ENCODE measurements around the gene MAP4. TPM values are rescaled to one million over a fixed set of nuclear protein-coding genes. Genes with fewer than 3 reads are reported as not detected.

MAP4 gene
- total and polyA plus RNA-seq, 2 of the 13 experiments (the other 11 are each of a cell fraction or from before 2014, with no cell fraction given), result 33.1 to 38.7 TPM

GRCh38 chr3:47802734-47803479, 213.3 kb downstream of the MAP4 start, which contains the start of gene DHX30 (continued):
- TF ChIP-seq, protein P1, sequence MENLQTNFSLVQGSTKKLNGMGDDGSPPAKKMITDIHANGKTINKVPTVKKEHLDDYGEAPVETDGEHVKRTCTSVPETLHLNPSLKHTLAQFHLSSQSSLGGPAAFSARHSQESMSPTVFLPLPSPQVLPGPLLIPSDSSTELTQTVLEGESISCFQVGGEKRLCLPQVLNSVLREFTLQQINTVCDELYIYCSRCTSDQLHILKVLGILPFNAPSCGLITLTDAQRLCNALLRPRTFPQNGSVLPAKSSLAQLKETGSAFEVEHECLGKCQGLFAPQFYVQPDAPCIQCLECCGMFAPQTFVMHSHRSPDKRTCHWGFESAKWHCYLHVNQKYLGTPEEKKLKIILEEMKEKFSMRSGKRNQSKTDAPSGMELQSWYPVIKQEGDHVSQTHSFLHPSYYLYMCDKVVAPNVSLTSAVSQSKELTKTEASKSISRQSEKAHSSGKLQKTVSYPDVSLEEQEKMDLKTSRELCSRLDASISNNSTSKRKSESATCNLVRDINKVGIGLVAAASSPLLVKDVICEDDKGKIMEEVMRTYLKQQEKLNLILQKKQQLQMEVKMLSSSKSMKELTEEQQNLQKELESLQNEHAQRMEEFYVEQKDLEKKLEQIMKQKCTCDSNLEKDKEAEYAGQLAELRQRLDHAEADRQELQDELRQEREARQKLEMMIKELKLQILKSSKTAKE (CRISPR knock-in tag; IDR thresholded peaks at IDR 0.05; ENCODE audit: borderline replicate concordance), result no peak
- TF ChIP-seq, protein P2, sequence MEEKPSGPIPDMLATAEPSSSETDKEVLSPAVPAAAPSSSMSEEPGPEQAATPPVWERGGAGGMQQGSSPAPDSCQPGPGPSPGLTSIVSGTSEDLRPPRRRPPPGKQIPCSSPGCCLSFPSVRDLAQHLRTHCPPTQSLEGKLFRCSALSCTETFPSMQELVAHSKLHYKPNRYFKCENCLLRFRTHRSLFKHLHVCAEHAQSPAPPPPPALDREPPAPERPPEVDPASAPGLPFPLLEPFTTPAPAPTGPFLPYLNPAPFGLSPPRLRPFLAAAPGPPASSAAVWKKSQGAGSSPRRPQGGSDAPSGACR (CRISPR knock-in tag; IDR thresholded peaks at IDR 0.05), result no peak
- TF ChIP-seq CBX5 (CRISPR knock-in tag; IDR thresholded peaks at IDR 0.05; ENCODE audit: borderline replicate concordance), result no peak
- no peak for TF ChIP-seq SMARCC2 (IDR thresholded peaks at IDR 0.05)
- no peak for TF ChIP-seq ESRRA (CRISPR knock-in tag; IDR thresholded peaks at IDR 0.05; ENCODE audit: low read depth)
- TF ChIP-seq PHF8 (CRISPR knock-in tag; IDR thresholded peaks at IDR 0.05), result peak; percentile 89
- TF ChIP-seq, protein P3, sequence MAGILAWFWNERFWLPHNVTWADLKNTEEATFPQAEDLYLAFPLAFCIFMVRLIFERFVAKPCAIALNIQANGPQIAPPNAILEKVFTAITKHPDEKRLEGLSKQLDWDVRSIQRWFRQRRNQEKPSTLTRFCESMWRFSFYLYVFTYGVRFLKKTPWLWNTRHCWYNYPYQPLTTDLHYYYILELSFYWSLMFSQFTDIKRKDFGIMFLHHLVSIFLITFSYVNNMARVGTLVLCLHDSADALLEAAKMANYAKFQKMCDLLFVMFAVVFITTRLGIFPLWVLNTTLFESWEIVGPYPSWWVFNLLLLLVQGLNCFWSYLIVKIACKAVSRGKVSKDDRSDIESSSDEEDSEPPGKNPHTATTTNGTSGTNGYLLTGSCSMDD (CRISPR knock-in tag; IDR thresholded peaks at IDR 0.05), result no peak
- TF ChIP-seq ZNF121 (CRISPR knock-in tag; IDR thresholded peaks at IDR 0.05), result no peak
- no peak for TF ChIP-seq JARID2 (CRISPR knock-in tag; IDR thresholded peaks at IDR 0.05; ENCODE audit: insufficient replicate concordance)
- TF ChIP-seq, protein P4, sequence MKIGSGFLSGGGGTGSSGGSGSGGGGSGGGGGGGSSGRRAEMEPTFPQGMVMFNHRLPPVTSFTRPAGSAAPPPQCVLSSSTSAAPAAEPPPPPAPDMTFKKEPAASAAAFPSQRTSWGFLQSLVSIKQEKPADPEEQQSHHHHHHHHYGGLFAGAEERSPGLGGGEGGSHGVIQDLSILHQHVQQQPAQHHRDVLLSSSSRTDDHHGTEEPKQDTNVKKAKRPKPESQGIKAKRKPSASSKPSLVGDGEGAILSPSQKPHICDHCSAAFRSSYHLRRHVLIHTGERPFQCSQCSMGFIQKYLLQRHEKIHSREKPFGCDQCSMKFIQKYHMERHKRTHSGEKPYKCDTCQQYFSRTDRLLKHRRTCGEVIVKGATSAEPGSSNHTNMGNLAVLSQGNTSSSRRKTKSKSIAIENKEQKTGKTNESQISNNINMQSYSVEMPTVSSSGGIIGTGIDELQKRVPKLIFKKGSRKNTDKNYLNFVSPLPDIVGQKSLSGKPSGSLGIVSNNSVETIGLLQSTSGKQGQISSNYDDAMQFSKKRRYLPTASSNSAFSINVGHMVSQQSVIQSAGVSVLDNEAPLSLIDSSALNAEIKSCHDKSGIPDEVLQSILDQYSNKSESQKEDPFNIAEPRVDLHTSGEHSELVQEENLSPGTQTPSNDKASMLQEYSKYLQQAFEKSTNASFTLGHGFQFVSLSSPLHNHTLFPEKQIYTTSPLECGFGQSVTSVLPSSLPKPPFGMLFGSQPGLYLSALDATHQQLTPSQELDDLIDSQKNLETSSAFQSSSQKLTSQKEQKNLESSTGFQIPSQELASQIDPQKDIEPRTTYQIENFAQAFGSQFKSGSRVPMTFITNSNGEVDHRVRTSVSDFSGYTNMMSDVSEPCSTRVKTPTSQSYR (CRISPR knock-in tag; IDR thresholded peaks at IDR 0.05; ENCODE audit: borderline replicate concordance), result no peak; the same call in 1 of the 2 replicates
- TF ChIP-seq ZNF691 (CRISPR knock-in tag; IDR thresholded peaks at IDR 0.05; ENCODE audit: borderline replicate concordance, low read depth), result 0 out of 2 replicates have a peak, but pooled peaks have one; percentile 41
- TF ChIP-seq TRAFD1 (CRISPR knock-in tag; IDR thresholded peaks at IDR 0.05; ENCODE audit: borderline replicate concordance), result no peak
- no peak for TF ChIP-seq TCF12 (IDR thresholded peaks at IDR 0.05)
- no peak for TF ChIP-seq TCF12 (CRISPR knock-in tag; IDR thresholded peaks at IDR 0.05)
- no peak; the same call in 1 of the 2 replicates for TF ChIP-seq ZNF891 (CRISPR knock-in tag; IDR thresholded peaks at IDR 0.05)
- TF ChIP-seq, protein P5, sequence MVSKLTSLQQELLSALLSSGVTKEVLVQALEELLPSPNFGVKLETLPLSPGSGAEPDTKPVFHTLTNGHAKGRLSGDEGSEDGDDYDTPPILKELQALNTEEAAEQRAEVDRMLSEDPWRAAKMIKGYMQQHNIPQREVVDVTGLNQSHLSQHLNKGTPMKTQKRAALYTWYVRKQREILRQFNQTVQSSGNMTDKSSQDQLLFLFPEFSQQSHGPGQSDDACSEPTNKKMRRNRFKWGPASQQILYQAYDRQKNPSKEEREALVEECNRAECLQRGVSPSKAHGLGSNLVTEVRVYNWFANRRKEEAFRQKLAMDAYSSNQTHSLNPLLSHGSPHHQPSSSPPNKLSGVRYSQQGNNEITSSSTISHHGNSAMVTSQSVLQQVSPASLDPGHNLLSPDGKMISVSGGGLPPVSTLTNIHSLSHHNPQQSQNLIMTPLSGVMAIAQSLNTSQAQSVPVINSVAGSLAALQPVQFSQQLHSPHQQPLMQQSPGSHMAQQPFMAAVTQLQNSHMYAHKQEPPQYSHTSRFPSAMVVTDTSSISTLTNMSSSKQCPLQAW (CRISPR knock-in tag; IDR thresholded peaks at IDR 0.05), result 0 out of 2 replicates have a peak, but pooled peaks have one; percentile 39
- no peak for TF ChIP-seq MAFF (IDR thresholded peaks at IDR 0.05; ENCODE audit: low read depth, low read length)
